Inferior parietal cortex (tissue), 1 donor: ENCODE measurements around the gene CLINT1.

Source experiments
- DNase-seq: peaks from one replicate; pipeline ENCODE4 v3.0.0-alpha.2; 2016; ENCODE audit errors: extremely low spot score

Gene CLINT1

GRCh38 chr5:157758706-157759105 is 100.2 kb downstream of the CLINT1 start:
- no peak for DNase-seq

GRCh38 chr5:157756122-157756521 is 102.8 kb downstream of the CLINT1 start:
- no peak for DNase-seq

GRCh38 chr5:157750320-157750719 is 108.6 kb downstream of the CLINT1 start:
- no peak for DNase-seq

- DNase-seq: no peak
Measured at GRCh38 chr5:157749462-157749799, 109.5 kb downstream of the CLINT1 start.

GRCh38 chr5:157748760-157749461 is 110.0 kb downstream of the CLINT1 start:
- no peak for DNase-seq

GRCh38 chr5:157747766-157748700 is 110.9 kb downstream of the CLINT1 start:
- DNase-seq: no peak

- DNase-seq: no peak
Measured at GRCh38 chr5:157747173-157747740, 111.7 kb downstream of the CLINT1 start.

GRCh38 chr5:157745041-157745456 is 113.9 kb downstream of the CLINT1 start:
- DNase-seq: no peak

- no peak for DNase-seq
Measured at GRCh38 chr5:157744051-157745011, 114.6 kb downstream of the CLINT1 start.

GRCh38 chr5:157743163-157744050 is 115.5 kb downstream of the CLINT1 start, which contains the start of gene LSM11:
LSM11 (plus strand) TSS chr5:157743712; CDS start chr5:157743751, 39 bp downstream.
- DNase-seq: peak; percentile 89

- no peak for DNase-seq
Measured at GRCh38 chr5:157741131-157741530, 117.8 kb downstream of the CLINT1 start.

GRCh38 chr5:157740229-157740610 is 118.7 kb downstream of the CLINT1 start:
- DNase-seq: no peak

GRCh38 chr5:157739388-157740228 is 119.3 kb downstream of the CLINT1 start:
- no peak for DNase-seq

- DNase-seq: no peak
Measured at GRCh38 chr5:157735991-157736390, 123.0 kb downstream of the CLINT1 start.
